Thyroid gland (tissue), 4 donors: ENCODE results near the gene TSPAN32.

ENCODE experiments used
- CTCF ChIP-seq, 6 experiments: fragments of 200-600 bp in 3 of 6; fragments of 450-650 bp in 3 of 6; sonication (generic) in 3 of 6; IDR thresholded peaks; one replicate each; pipeline ENCODE4 v1.5.1; 2016 to 2019; ENCODE audit warnings: antibody characterized with exemption in 6 of 6, mild to moderate bottlenecking in 2 of 6, inconsistent platforms in 1 of 6, moderate library complexity in 1 of 6
- POLR2A ChIP-seq, 2 donors: fragments of 450-650 bp; IDR thresholded peaks; one replicate each; pipeline ENCODE4 v1.6.1; 2017; ENCODE audit warnings: antibody characterized with exemption in 2 of 2, mild to moderate bottlenecking in 2 of 2, moderate library complexity in 1 of 2

GRCh38 chr11:2355000-2355644 is 53.3 kb downstream of the TSPAN32 start:
- TF ChIP-seq CTCF (IDR thresholded peaks at IDR 0.05) (no peak), POLR2A (IDR thresholded peaks at IDR 0.05) (no peak)
